ENCODE data around the gene SRSF12. TPM values are rescaled to one million over a fixed set of nuclear protein-coding genes. Genes with fewer than 3 reads are reported as not detected.
"Not testable (repeated sequence)": the region's sequence is repeated elsewhere in the genome, so short reads cannot be mapped to it uniquely, and the experiment has no call there.

The SRSF12 gene
- total and polyA plus RNA-seq, 4 experiments from 2014 or later, result 0.06 to 0.11 TPM; not detected in 2

- Mint-ChIP-seq H3K4me1 (peaks cover 0 to 4% (median 0%) of the 10 kb centered on the region in 4 donors), H3K9me3 (no peaks in the 10 kb centered on the region), H3K4me3 (no peak overlapping the region), H3K36me3 (no peaks in the 10 kb centered on the region), H3K27ac (no peak overlapping the region), H3K27me3 (no peaks in the 10 kb centered on the region)
- DNase-seq, result no peak
- H3K4me3 ChIP-seq (ENCODE audit: low read length in 2 of 2), result no peak overlapping the region
- H3K27ac ChIP-seq (ENCODE audit: low read depth, low read length), result no peak overlapping the region
- H3K27me3 ChIP-seq (ENCODE audit: insufficient read depth, low read length), result no peaks in the 10 kb centered on the region
- CTCF ChIA-PET (ENCODE audit: partially characterized antibody), result interaction anchor here (0.7 to 1.2 kb wide), 2 partner anchors 18 to 157 kb away, joined by 4 read pairs; no protein-coding TSS in a partner anchor
- H3K36me3 ChIP-seq (ENCODE audit: insufficient read depth, low read length), result no peaks in the 10 kb centered on the region
- no peaks in the 10 kb centered on the region for H3K4me1 ChIP-seq (ENCODE audit: insufficient read depth, low read length)
- POLR2A ChIA-PET (ENCODE audit: partially characterized antibody), result no interaction called here
- no peaks in the 10 kb centered on the region for H3K9me3 ChIP-seq (ENCODE audit: control insufficient read depth in 1 of 2, low read length in 2 of 2)
- intact Hi-C loops (cut with micrococcal nuclease), result no loop called here
These were observed 21.9 kb upstream of the SRSF12 start for GRCh38 chr6:89139509-89140346.

GRCh38 chr6:89138173-89138572, 20.3 kb upstream of the SRSF12 start:
- POLR2A ChIA-PET (ENCODE audit: partially characterized antibody), result interaction anchor here (1.1 kb wide), 1 partner anchor 8 kb away, joined by 3 read pairs; no protein-coding TSS in a partner anchor
- intact Hi-C loops (cut with micrococcal nuclease), result no loop called here
- no peak overlapping the region for H3K27ac Mint-ChIP-seq
- Histone ChIP-seq H3K4me1 (ENCODE audit: insufficient read depth, low read length) (no peaks in the 10 kb centered on the region), H3K4me3 (ENCODE audit: low read length in 2 of 2) (no peak overlapping the region), H3K9me3 (ENCODE audit: control insufficient read depth in 1 of 2, low read length in 2 of 2) (no peaks in the 10 kb centered on the region), H3K36me3 (ENCODE audit: insufficient read depth, low read length) (no peaks in the 10 kb centered on the region), H3K27me3 (ENCODE audit: insufficient read depth, low read length) (no peaks in the 10 kb centered on the region), H3K27ac (ENCODE audit: low read depth, low read length) (no peak overlapping the region)
- no peaks in the 10 kb centered on the region for H3K36me3 Mint-ChIP-seq
- CTCF ChIA-PET (ENCODE audit: partially characterized antibody), result interaction anchor here (1.2 kb wide), 1 partner anchor 17 kb away, joined by 4 read pairs; no protein-coding TSS in a partner anchor
- H3K4me3 Mint-ChIP-seq, result no peak overlapping the region
- no peaks in the 10 kb centered on the region for H3K9me3 Mint-ChIP-seq
- H3K4me1 Mint-ChIP-seq, result no peaks in the 10 kb centered on the region
- no peak for DNase-seq
- no peaks in the 10 kb centered on the region for H3K27me3 Mint-ChIP-seq

GRCh38 chr6:89134723-89135122, 16.9 kb upstream of the SRSF12 start:
- Histone ChIP-seq H3K4me3 (ENCODE audit: low read length in 2 of 2) (no peak overlapping the region), H3K4me1 (ENCODE audit: insufficient read depth, low read length) (no peaks in the 10 kb centered on the region), H3K9me3 (ENCODE audit: control insufficient read depth in 1 of 2, low read length in 2 of 2) (no peaks in the 10 kb centered on the region), H3K27me3 (ENCODE audit: insufficient read depth, low read length) (no peaks in the 10 kb centered on the region), H3K36me3 (ENCODE audit: insufficient read depth, low read length) (no peaks in the 10 kb centered on the region), H3K27ac (ENCODE audit: low read depth, low read length) (no peak overlapping the region)
- H3K27ac Mint-ChIP-seq, result no peak overlapping the region
- no peaks in the 10 kb centered on the region for H3K36me3 Mint-ChIP-seq
- no peaks in the 10 kb centered on the region for H3K9me3 Mint-ChIP-seq
- H3K4me1 Mint-ChIP-seq, result no peaks in the 10 kb centered on the region
- POLR2A ChIA-PET (ENCODE audit: partially characterized antibody), result no interaction called here
- H3K4me3 Mint-ChIP-seq, result no peak overlapping the region
- intact Hi-C loops (cut with micrococcal nuclease), result no loop called here
- no peaks in the 10 kb centered on the region for H3K27me3 Mint-ChIP-seq
- DNase-seq, result no peak
- CTCF ChIA-PET (ENCODE audit: partially characterized antibody), result interaction anchor here (0.6 to 1.1 kb wide), 3 partner anchors 10 to 152 kb away, joined by 3 to 4 read pairs (median 3); no protein-coding TSS in a partner anchor

- ChIA-PET POLR2A (ENCODE audit: partially characterized antibody) (no interaction called here), CTCF (ENCODE audit: partially characterized antibody) (interaction anchor here (1.1 kb wide), 1 partner anchor 9 kb away, joined by 4 read pairs; no protein-coding TSS in a partner anchor)
- no peaks in the 10 kb centered on the region for H3K4me1 ChIP-seq (ENCODE audit: insufficient read depth, low read length)
- no peak overlapping the region for H3K27ac Mint-ChIP-seq
- no peaks in the 10 kb centered on the region for H3K27me3 Mint-ChIP-seq
- H3K36me3 Mint-ChIP-seq, result no peaks in the 10 kb centered on the region
- H3K27me3 ChIP-seq (ENCODE audit: insufficient read depth, low read length), result no peaks in the 10 kb centered on the region
- H3K4me3 ChIP-seq (ENCODE audit: low read length in 2 of 2), result no peak overlapping the region
- H3K27ac ChIP-seq (ENCODE audit: low read depth, low read length), result no peak overlapping the region
- intact Hi-C loops (cut with micrococcal nuclease), result no loop called here
- no peak for DNase-seq
- no peaks in the 10 kb centered on the region for H3K4me1 Mint-ChIP-seq
- H3K36me3 ChIP-seq (ENCODE audit: insufficient read depth, low read length), result no peaks in the 10 kb centered on the region
- H3K9me3 ChIP-seq (ENCODE audit: control insufficient read depth in 1 of 2, low read length in 2 of 2), result no peaks in the 10 kb centered on the region
- peaks cover 0 to under 1% (median 0%) of the 10 kb centered on the region in 8 donors for H3K9me3 Mint-ChIP-seq
- no peak overlapping the region for H3K4me3 Mint-ChIP-seq
These were observed 16.1 kb upstream of the SRSF12 start for GRCh38 chr6:89133981-89134380.

- CTCF ChIA-PET (ENCODE audit: partially characterized antibody), result no interaction called here
- Mint-ChIP-seq H3K36me3 (peaks cover 0 to 7% of the 10 kb centered on the region in 2 donors), H3K27ac (no peak overlapping the region), H3K4me1 (no peaks in the 10 kb centered on the region), H3K27me3 (no peaks in the 10 kb centered on the region), H3K9me3 (peaks cover 0 to 8% (median 5%) of the 10 kb centered on the region in 8 donors), H3K4me3 (no peak overlapping the region)
- intact Hi-C loops (cut with micrococcal nuclease), result no loop called here
- DNase-seq, result no peak
- Histone ChIP-seq H3K36me3 (ENCODE audit: insufficient read depth, low read length) (no peaks in the 10 kb centered on the region), H3K4me3 (ENCODE audit: low read length in 2 of 2) (no peak overlapping the region), H3K27ac (ENCODE audit: low read depth, low read length) (no peak overlapping the region), H3K27me3 (ENCODE audit: insufficient read depth, low read length) (no peaks in the 10 kb centered on the region), H3K9me3 (ENCODE audit: control insufficient read depth in 1 of 2, low read length in 2 of 2) (no peaks in the 10 kb centered on the region), H3K4me1 (ENCODE audit: insufficient read depth, low read length) (no peaks in the 10 kb centered on the region)
- POLR2A ChIA-PET (ENCODE audit: partially characterized antibody), result no interaction called here
These were observed 14.2 kb upstream of the SRSF12 start for GRCh38 chr6:89132057-89132456.

DNA sequence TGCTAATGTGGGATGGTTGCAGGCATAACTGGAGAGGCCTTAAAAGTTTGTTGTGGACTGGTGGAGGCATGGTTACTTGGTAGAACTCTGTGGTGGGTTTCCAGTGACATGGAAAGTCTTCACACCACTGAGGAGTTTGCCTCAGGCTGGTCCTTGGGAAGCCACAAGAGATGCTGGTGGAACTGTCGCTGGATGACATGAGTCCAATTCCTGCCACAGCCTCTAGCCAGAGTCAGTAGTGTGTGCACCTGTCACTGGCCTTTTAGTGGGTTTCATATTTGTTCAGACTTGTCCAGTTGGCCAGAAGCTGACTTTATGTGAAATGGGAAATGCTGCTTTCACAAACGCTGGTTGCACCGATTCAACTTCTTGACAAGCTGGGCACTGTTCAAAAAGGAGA, 13.7 kb upstream of the SRSF12 start:
- Mint-ChIP-seq H3K9me3 (peaks cover 0 to 8% (median 6%) of the 10 kb centered on the region in 8 donors), H3K27me3 (no peaks in the 10 kb centered on the region), H3K27ac (no peak overlapping the region), H3K4me1 (no peaks in the 10 kb centered on the region), H3K36me3 (peaks cover 0 to 10% of the 10 kb centered on the region in 2 donors), H3K4me3 (no peak overlapping the region)
- POLR2A ChIA-PET (ENCODE audit: partially characterized antibody), result no interaction called here
- Histone ChIP-seq H3K27me3 (ENCODE audit: insufficient read depth, low read length) (no peaks in the 10 kb centered on the region), H3K4me1 (ENCODE audit: insufficient read depth, low read length) (no peaks in the 10 kb centered on the region), H3K27ac (ENCODE audit: low read depth, low read length) (no peak overlapping the region), H3K9me3 (ENCODE audit: control insufficient read depth in 1 of 2, low read length in 2 of 2) (no peaks in the 10 kb centered on the region), H3K36me3 (ENCODE audit: insufficient read depth, low read length) (no peaks in the 10 kb centered on the region), H3K4me3 (ENCODE audit: low read length in 2 of 2) (no peak overlapping the region)
- CTCF ChIA-PET (ENCODE audit: partially characterized antibody), result no interaction called here
- intact Hi-C loops (cut with micrococcal nuclease), result no loop called here
- no peak for DNase-seq

DNA sequence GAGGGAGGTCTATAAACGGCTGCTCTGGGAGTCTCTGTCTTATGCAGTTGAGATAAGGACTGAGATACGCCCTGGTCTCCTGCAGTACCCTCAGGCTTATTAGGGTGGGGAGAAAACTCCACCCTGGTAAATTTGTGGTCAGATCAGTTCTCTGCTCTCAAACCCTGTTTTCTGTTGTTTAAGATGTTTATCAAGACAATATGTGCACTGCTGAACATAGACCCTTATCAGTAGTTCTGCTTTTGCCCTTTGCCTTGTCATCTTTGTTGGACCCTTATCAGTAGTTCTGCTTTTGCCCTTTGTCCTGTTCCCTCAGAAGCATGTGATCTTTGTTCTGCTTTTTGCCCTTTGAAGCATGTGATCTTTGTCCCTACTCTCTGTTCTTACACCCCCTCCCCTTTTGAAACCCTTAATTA, 10.4 kb upstream of the SRSF12 start:
- H3K27me3 Mint-ChIP-seq; H3K27ac ChIP-seq (ENCODE audit: low read depth, low read length); H3K27me3 ChIP-seq (ENCODE audit: insufficient read depth, low read length); DNase-seq; H3K4me3 Mint-ChIP-seq; CTCF ChIA-PET (ENCODE audit: partially characterized antibody); POLR2A ChIA-PET (ENCODE audit: partially characterized antibody); H3K4me1 ChIP-seq (ENCODE audit: insufficient read depth, low read length); H3K4me3 ChIP-seq (ENCODE audit: low read length in 2 of 2); H3K4me1 Mint-ChIP-seq; H3K27ac Mint-ChIP-seq; H3K9me3 ChIP-seq (ENCODE audit: control insufficient read depth in 1 of 2, low read length in 2 of 2); intact Hi-C loops (cut with micrococcal nuclease); H3K9me3 Mint-ChIP-seq; H3K36me3 ChIP-seq (ENCODE audit: insufficient read depth, low read length): not testable (repeated sequence)
- H3K36me3 Mint-ChIP-seq, result peaks cover 0 to 10% of the 10 kb centered on the region in 2 donors
